Measurements from ENCODE around the gene CRYL1. TPM values are rescaled to one million over a fixed set of nuclear protein-coding genes. Genes with fewer than 3 reads are reported as not detected.

The CRYL1 gene
- total RNA-seq, 1 experiment from 2014 or later = 6.7 TPM

DNA sequence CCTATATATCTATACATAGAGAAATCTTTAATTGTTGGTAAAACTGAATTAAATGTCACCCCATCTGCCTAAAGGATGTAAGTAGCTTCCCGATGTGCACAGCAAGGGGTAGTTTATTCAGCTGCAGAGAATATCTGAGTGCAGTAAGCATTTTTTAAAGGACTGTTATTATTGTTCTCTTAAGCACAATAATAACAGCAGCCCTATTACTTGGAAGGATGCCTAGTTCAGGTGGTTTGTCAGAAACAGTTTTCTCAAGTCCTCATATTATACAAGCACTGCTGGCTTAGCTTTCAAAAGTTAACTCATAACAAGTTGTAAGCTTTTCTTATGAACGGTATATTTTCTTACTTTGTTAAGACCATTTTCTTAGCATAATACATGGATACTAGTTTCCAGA lies 142.6 kb downstream of the CRYL1 start:
- Histone ChIP-seq H3K27me3 (replicated peaks; ENCODE audit: control insufficient read depth, insufficient read depth, low read length) (no peaks in the 10 kb centered on the region), H3K4me1 (no peaks in the 10 kb centered on the region), H3K36me3 (ENCODE audit: control insufficient read depth, insufficient read depth, low read length) (no peaks in the 10 kb centered on the region), H3K9me3 (peaks cover 2% of the 10 kb centered on the region; the same call in 1 of the 2 replicates), H3K4me3 (ENCODE audit: low read depth, low read length) (no peak overlapping the region)
- H3K27ac Mint-ChIP-seq (ENCODE audit: unreplicated experiment) = no peak overlapping the region
- intact Hi-C loops (cut with micrococcal nuclease; ENCODE audit: unreplicated experiment) = no loop called here
- H3K9me3 Mint-ChIP-seq (ENCODE audit: unreplicated experiment) = no peaks in the 10 kb centered on the region
- ChIA-PET POLR2A (no interaction called here), CTCF (no interaction called here)
- no peak overlapping the region for H3K4me3 Mint-ChIP-seq (ENCODE audit: unreplicated experiment)
- H3K36me3 Mint-ChIP-seq (ENCODE audit: insufficient read depth, unreplicated experiment) = no peaks in the 10 kb centered on the region
- no peak for DNase-seq
- TF ChIP-seq, protein P1, sequence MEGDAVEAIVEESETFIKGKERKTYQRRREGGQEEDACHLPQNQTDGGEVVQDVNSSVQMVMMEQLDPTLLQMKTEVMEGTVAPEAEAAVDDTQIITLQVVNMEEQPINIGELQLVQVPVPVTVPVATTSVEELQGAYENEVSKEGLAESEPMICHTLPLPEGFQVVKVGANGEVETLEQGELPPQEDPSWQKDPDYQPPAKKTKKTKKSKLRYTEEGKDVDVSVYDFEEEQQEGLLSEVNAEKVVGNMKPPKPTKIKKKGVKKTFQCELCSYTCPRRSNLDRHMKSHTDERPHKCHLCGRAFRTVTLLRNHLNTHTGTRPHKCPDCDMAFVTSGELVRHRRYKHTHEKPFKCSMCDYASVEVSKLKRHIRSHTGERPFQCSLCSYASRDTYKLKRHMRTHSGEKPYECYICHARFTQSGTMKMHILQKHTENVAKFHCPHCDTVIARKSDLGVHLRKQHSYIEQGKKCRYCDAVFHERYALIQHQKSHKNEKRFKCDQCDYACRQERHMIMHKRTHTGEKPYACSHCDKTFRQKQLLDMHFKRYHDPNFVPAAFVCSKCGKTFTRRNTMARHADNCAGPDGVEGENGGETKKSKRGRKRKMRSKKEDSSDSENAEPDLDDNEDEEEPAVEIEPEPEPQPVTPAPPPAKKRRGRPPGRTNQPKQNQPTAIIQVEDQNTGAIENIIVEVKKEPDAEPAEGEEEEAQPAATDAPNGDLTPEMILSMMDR (IDR thresholded peaks at IDR 0.05; ENCODE audit: insufficient read depth in 1 of 2, low read depth in 1 of 2, low read length in 1 of 2, severe bottlenecking in 1 of 2, unreplicated experiment in 1 of 2) = no peak
- BruUV-seq (replicated peaks) = no TSS peak
- no peaks in the 10 kb centered on the region for H3K4me1 Mint-ChIP-seq (ENCODE audit: low read depth, unreplicated experiment)
- H3K27me3 Mint-ChIP-seq (ENCODE audit: insufficient read depth, unreplicated experiment) = peaks cover 16% of the 10 kb centered on the region

DNA sequence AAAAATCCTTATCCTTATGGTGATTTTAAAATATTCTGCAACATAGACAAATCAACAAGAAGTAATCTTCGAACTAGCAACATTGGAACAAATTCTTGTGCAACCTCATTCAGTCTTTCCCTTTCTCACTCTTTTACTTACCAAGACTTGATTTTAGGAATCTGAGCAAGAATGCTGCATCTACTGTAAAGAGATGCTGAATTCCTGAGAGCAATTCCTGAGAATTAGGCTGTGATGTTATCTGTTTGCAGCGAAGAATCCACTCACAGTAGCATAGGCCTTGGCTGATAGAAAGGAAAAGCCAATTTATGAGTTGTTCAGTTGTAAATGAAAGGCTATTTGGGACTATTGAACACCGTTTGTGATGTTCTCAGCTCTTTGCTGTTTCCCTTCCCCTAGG lies 144.3 kb downstream of the CRYL1 start:
- Mint-ChIP-seq H3K36me3 (ENCODE audit: insufficient read depth, unreplicated experiment) (no peaks in the 10 kb centered on the region), H3K27ac (ENCODE audit: unreplicated experiment) (no peak overlapping the region), H3K9me3 (ENCODE audit: unreplicated experiment) (no peaks in the 10 kb centered on the region), H3K4me3 (ENCODE audit: unreplicated experiment) (no peak overlapping the region), H3K4me1 (ENCODE audit: low read depth, unreplicated experiment) (no peaks in the 10 kb centered on the region), H3K27me3 (ENCODE audit: insufficient read depth, unreplicated experiment) (peaks cover 16% of the 10 kb centered on the region)
- H3K27me3 ChIP-seq (replicated peaks; ENCODE audit: control insufficient read depth, insufficient read depth, low read length) = no peaks in the 10 kb centered on the region
- POLR2A ChIA-PET = no interaction called here
- CTCF ChIA-PET = no interaction called here
- H3K4me1 ChIP-seq = no peaks in the 10 kb centered on the region
- no TSS peak for BruUV-seq (replicated peaks)
- H3K9me3 ChIP-seq = no peaks in the 10 kb centered on the region; the same call in 1 of the 2 replicates
- TF ChIP-seq, protein P1 (IDR thresholded peaks at IDR 0.05; ENCODE audit: insufficient read depth in 1 of 2, low read depth in 1 of 2, low read length in 1 of 2, severe bottlenecking in 1 of 2, unreplicated experiment in 1 of 2) = no peak
- H3K36me3 ChIP-seq (ENCODE audit: control insufficient read depth, insufficient read depth, low read length) = no peaks in the 10 kb centered on the region
- intact Hi-C loops (cut with micrococcal nuclease; ENCODE audit: unreplicated experiment) = no loop called here
- no peak for DNase-seq
- no peak overlapping the region for H3K4me3 ChIP-seq (ENCODE audit: low read depth, low read length)

DNA sequence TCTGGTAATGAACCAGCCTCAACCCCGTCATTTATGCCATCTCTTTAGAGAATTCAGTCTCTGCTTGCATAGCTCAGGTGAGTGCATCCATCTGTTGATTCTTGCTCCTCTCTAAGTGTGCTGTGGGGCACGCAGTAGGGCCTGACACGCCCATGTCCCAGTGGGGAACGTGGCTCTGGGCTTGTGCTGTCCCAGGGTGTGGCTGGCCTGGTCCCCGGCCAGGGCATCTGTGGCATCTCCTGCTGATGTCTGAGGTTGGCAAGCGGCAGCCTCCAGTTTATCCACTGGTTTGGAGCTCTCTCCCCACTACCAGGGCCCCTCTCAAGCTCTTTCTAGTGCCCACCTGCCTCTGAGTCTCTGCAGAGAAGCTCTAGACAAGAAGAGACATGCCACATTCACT lies 146.9 kb downstream of the CRYL1 start:
- H3K4me3 ChIP-seq (ENCODE audit: low read depth, low read length) = no peak overlapping the region
- H3K4me1 Mint-ChIP-seq (ENCODE audit: low read depth, unreplicated experiment) = no peaks in the 10 kb centered on the region
- H3K9me3 Mint-ChIP-seq (ENCODE audit: unreplicated experiment) = no peaks in the 10 kb centered on the region
- no TSS peak for BruUV-seq (replicated peaks)
- intact Hi-C loops (cut with micrococcal nuclease; ENCODE audit: unreplicated experiment) = no loop called here
- H3K36me3 Mint-ChIP-seq (ENCODE audit: insufficient read depth, unreplicated experiment) = no peaks in the 10 kb centered on the region
- peaks cover 20% of the 10 kb centered on the region for H3K27me3 Mint-ChIP-seq (ENCODE audit: insufficient read depth, unreplicated experiment)
- ChIA-PET CTCF (interaction anchor here (0.6 kb wide), 1 partner anchor 1040 kb away, joined by 3 read pairs; no protein-coding TSS in a partner anchor), POLR2A (no interaction called here)
- H3K4me3 Mint-ChIP-seq (ENCODE audit: unreplicated experiment) = no peak overlapping the region
- no peaks in the 10 kb centered on the region for H3K9me3 ChIP-seq
- no peak for DNase-seq
- no peaks in the 10 kb centered on the region for H3K27me3 ChIP-seq (replicated peaks; ENCODE audit: control insufficient read depth, insufficient read depth, low read length)
- H3K27ac Mint-ChIP-seq (ENCODE audit: unreplicated experiment) = no peak overlapping the region
- no peaks in the 10 kb centered on the region for H3K36me3 ChIP-seq (ENCODE audit: control insufficient read depth, insufficient read depth, low read length)
- TF ChIP-seq, protein P1 (IDR thresholded peaks at IDR 0.05; ENCODE audit: insufficient read depth in 1 of 2, low read depth in 1 of 2, low read length in 1 of 2, severe bottlenecking in 1 of 2, unreplicated experiment in 1 of 2) = no peak
- H3K4me1 ChIP-seq = no peaks in the 10 kb centered on the region

All from Caco-2 (cell line).